GM21515 (cell line): ENCODE measurements around the gene UNC5CL.

Experiments
- ATAC-seq: cut with Tn5 transposase; IDR thresholded peaks from one replicate; pipeline ENCODE4 v1.9.1; 2021; ENCODE audit not compliant: unreplicated experiment

UNC5CL gene, protein sequence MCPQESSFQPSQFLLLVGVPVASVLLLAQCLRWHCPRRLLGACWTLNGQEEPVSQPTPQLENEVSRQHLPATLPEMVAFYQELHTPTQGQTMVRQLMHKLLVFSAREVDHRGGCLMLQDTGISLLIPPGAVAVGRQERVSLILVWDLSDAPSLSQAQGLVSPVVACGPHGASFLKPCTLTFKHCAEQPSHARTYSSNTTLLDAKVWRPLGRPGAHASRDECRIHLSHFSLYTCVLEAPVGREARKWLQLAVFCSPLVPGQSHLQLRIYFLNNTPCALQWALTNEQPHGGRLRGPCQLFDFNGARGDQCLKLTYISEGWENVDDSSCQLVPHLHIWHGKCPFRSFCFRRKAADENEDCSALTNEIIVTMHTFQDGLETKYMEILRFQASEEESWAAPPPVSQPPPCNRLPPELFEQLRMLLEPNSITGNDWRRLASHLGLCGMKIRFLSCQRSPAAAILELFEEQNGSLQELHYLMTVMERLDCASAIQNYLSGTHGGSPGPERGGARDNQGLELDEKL

GRCh38 chr6:41039060-41039998 lies at the start of gene UNC5CL:
TSS of gene UNC5CL (minus strand) at chr6:41039221. CDS start at chr6:41035074, 4,147 bp downstream.
- no peak for ATAC-seq

DNA sequence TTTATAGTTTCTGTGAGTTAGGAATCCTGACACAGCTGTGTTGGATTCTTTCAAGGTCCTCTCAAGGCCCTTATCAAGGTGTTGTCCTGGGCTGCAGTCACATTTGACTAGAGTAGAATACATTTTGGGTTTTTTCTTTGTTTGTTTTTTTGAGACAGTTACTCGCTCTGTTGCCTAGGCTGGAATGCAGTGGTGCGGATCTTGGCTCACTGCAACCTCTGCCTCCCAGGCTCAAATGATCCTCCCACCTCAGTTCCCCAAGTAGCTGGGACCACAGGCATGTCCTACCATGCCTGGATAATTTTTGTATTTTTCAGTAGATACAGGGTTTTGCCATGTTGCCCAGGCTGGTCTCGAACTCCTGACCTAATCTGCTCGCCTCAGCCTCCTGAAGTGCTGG lies 49.4 kb upstream of the UNC5CL start:
- no peak for ATAC-seq

- no peak for ATAC-seq
Observed at GRCh38 chr6:41085182-41085581, 46.2 kb upstream of the UNC5CL start.

- no peak for ATAC-seq
Observed at GRCh38 chr6:41083072-41083471, 44.1 kb upstream of the UNC5CL start.

DNA sequence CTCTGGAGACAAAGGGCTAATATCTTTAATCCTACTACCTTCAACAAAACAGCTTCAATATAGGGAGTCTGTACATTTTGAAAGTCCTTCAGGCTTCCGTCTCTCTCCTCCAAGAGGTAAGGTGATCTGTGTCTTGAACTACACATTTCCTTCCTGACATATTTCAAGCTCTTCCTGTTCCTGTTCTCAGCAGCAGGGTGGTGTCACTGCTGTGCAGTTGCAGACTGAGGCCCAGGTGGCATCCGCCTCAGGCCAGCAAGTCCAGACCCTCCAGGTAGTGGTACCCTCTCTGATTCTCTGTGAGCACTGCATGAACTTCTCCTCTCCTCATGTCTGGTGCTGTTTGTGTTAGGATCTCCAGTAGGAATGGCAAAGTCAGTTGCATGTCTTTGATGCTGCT lies 41.6 kb upstream of the UNC5CL start:
- no peak for ATAC-seq

DNA sequence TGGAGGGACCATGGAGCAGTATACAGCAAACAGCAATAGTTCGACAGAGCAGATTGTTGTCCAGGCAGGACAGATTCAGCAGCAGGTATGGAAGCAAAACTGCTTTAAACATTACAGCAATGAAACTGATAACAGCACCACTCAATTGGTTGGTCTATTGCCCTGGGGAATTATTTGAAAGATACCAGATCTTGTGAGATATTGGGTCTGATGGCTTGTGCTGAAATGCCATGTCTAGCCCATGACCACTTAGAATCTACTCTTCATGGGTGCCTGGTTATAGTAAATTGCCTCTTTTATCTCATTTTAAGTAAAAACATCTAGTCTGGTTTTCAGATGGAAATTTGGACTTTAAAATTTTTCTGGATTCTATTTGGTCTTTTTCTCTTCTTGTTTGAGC lies 40.1 kb upstream of the UNC5CL start:
- no peak for ATAC-seq

DNA sequence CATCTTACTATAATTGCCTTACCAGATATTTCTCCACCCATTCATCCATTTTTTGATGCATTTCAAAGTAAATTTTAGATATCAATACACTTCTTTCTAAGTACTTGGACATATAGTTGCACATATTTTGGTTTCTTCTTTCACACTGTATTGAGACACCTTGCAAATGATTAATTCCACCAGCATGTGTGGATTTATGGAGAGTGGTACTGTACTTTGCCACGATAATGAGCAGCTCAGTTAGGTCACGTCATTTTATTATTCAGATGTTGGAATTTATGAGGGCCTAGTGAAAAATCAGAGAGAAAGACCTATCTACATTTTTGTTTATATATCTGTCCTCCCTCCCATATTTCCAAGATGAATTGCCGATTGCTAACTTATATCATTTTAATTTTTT lies 39.1 kb upstream of the UNC5CL start:
- no peak for ATAC-seq

DNA sequence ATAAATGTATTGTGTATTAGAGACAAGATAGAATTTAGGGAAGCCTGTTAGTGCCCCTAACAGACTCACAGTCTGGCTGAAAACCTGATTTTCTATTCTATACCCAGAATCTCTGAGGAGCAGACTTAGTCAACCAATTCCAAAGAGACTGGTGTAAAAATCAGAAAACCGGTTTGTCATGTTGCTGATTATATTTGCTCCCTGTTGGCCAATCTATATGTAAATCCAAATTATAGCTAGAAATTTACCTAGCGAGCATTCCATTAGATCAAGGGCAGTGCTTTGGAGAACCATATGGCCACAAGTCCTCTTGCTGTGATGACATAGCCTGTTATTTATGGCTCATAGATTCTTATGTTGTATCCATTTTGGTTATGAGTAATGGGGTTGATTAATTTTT lies 38.5 kb upstream of the UNC5CL start:
- ATAC-seq, result no peak

- ATAC-seq, result no peak
Observed at GRCh38 chr6:41075651-41076626, 36.9 kb upstream of the UNC5CL start.

DNA sequence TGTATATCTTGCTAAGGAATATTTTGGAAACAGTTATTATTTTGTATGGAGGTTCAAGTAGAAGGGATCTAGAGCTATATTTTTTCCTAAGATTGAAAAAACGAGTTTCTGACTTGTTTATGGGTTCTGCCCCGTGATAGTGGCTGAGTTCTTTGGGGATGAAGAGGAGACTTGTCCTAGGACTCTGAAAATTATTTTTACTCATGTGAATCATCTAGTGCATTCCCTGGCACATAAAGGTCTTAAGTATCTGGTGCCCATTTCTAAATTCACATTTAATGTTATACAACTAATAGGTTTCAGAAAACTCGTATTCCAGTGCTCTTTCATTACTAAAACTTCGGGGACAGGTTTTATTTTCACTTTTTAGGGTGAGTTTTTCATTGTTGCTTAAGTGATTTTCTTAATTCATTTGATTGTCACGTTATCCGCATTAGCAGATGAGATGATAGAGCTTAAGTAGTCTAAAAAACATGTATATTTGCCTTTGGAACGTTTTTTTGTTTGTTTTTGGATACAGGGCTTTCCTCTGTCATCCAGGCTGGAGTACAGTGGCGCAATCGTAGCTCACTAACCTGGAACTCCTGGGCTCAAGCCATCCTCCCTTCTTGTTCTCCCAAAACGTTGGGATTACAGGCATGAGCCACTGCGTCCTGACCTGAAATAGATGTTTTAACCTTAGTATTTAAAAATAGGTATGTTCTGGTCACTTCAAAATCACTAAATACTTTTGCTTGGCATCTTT lies 35.8 kb upstream of the UNC5CL start:
- no peak for ATAC-seq

GRCh38 chr6:41073968-41074691 lies 35.1 kb upstream of the UNC5CL start:
- no peak for ATAC-seq

GRCh38 chr6:41073203-41073967 lies 34.4 kb upstream of the UNC5CL start:
- ATAC-seq, result peak; percentile 32

DNA sequence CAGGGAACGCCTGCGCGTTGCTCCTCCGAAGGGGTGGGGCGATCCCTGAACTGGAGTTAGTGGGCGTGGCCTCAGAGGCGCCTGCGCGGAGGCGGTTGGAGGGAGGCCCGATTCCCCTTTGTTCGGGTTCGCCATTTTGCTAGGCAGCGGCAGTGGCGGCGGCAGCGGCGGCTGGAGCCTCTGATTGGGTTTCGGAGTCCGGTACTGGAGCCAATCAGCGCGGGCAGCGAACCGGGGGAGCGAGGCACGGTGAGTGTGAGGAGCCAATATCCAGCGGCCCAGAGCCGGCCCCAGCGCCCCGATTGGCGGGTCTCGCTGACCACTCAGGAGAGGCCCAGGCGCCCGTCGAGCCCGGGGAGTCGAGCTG lies 33.8 kb upstream of the UNC5CL start, which contains the start of gene NFYA:
Gene NFYA (plus strand): TSS at position 139 of the 367 bp plus-strand sequence. CDS start 6,116 bp downstream, outside the sequence.
- peak; percentile 60 for ATAC-seq

- ATAC-seq, result peak; percentile 64
Observed at GRCh38 chr6:41071923-41072835, 33.2 kb upstream of the UNC5CL start, which contains the start of gene OARD1. TSS of gene OARD1 (minus strand) at chr6:41072356. CDS start at chr6:41071634, 722 bp downstream.

- peak; percentile 28 for ATAC-seq
Observed at GRCh38 chr6:41071501-41071922, 32.5 kb upstream of the UNC5CL start.

GRCh38 chr6:41066867-41067304 lies 27.9 kb upstream of the UNC5CL start:
- no peak for ATAC-seq

GRCh38 chr6:41065550-41066026 lies 26.6 kb upstream of the UNC5CL start:
- no peak for ATAC-seq
